T-helper 22 cell (primary cell): ENCODE data around the gene SHQ1.
"Not testable (repeated sequence)": the region's sequence is repeated elsewhere in the genome, so short reads cannot be mapped to it uniquely, and the experiment has no call there.

Source experiments
- DNase-seq: peaks from one replicate; pipeline ENCODE4 v3.0.0-alpha.2; 2020; ENCODE audit warnings: low read depth

Gene SHQ1

GRCh38 chr3:72748659-72749058 is 99.6 kb downstream of the SHQ1 start:
- no peak for DNase-seq

DNA sequence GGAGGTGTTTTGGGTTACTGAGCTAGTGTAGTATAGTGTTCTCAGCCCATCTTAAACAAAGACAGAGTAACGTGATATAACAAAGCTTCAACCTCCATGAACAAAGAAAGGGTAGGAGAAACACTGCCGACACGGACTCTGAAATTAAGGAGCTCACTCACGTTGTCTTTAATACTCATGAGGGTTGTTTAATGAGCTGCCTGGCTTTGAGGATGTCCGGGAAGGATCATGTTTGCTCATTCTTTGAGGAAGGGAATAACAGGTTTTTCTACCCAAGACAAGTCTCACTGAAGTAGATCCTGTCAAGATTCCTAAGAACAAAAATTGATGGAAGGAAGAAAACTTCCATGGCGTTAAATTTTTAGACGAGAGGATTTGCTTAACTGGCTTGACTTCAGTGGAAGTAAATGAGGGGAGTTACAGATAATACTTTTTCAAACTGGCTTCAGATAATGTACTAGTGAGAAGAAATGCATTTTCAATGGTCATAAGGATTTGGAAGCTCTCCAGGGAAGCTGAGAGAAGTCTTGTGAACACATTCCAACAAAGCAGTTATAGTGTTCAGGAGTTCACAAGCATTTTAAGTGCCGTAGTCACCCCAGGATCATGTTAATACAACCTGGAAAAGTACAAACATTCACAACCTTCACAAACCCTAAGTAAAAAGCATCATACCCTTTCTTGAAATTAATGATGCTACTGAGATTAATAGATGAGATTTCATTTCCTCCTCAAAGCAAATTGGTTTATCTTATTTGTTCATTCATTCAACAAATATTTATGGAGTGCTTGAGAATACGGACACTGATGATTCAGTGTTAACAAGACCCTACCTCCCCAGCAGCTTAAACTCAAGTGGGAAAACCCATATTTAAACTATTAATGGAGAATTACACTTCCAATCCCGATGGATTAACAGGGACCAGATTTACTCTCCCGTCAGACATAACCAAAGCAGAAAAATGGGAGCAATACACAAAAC is 101.5 kb downstream of the SHQ1 start:
- no peak for DNase-seq

DNA sequence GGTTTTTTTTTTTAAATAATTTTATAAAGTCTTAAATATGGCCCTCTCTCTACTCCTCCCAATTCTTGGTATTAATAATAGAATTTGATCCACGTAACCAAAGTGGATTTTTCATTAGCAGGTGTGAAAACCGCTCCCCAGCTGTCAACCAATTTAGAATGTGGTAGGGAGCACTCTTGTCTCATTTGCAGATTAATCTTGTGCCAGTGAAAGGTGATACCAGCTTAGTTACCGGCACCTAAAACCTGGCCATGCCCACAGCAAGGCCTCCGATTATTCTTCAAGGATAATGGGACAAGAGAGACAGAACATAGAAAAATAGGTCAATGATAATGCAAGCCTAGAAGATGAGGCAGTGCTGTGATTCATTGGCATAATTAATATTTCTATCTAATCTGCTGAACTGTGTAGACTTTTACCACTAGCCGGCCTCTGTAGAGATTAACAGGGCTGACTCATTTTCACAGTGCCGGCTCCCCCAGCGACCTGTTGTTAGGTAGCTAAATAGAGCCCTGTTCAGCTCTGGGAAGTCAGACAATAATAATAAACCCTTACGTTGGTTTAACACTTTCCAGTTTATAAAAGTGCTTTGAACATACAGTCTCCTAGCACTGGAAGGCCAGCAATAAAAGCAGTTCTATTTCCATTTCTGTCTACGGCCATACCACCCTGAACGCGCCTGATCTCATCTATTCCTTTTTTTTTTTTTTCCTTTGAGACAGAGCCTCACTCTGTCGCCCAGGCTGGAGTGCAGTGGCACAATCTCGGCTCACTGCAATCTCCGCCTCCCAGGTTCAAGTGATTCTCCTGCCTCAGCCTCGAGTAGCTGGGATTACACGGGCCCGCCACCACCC is 102.9 kb downstream of the SHQ1 start:
- no peak for DNase-seq

- DNase-seq = no peak
Observed at GRCh38 chr3:72744330-72744729, 103.9 kb downstream of the SHQ1 start.

DNA sequence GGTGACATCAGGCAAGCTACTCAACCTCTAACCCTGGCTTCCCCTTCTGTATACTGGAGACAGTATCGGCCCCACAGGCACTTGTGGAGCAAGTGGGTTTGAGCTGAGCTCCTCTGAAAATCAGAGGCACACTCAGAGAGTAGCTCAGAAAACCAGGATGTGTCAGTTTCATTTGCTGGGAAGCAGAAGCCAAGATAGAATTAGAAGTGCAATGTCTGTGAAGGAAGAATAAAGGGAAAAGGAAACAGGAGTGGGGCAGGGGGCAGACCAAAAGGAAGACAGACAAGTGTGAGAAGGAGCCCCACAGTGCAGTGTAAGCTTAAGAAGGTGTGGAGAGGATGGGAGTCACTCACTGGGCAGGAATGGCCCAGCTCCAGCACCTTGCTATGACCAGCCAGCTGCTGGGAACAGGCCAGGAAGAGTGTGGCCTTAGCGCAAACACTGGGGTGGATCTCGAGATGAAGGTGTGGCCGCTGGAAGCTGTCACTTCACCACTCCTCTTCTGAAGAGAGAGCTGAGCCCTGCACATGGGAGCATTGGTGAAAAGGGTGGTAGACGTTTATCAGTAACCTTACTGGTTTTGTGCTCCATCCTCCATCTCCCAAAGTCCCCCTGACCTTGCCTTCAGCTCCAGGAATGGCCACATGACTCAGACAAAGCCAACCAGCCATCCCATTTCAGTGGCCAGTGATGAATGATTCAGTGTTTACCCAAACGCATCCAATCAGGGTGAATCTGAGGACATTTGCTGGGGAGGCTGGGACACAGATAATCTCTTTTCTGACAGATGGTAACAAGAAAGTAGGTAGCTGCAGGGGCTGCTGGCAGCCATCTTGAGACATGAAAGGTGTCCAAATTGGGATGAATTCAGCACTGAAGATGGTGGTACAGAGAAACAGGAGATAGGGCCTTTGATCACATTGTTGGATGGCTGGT is 108.4 kb downstream of the SHQ1 start:
- no peak for DNase-seq

- DNase-seq = peak; percentile 65
Observed at GRCh38 chr3:72738752-72739530, 109.3 kb downstream of the SHQ1 start.

GRCh38 chr3:72735072-72735471 is 113.2 kb downstream of the SHQ1 start:
- not testable (repeated sequence) for DNase-seq

DNA sequence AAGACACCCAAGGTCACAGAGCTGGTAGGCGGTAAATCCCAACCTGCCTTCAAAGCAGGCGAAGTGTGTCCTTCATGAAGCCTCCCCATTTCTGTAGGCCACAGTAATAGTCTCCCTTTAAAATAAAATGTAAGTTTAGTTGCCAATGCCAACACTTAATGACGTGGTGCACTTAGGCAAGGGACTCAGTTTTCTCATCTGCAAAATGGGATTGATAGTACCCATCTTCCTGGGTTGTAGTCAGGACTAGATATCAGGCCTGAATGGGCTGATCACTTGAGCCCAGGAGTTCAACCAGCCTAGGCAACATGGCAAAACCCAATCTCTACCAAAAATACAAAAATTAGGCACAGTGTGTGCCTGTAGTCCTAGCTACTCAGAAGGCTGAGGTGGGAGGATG is 114.6 kb downstream of the SHQ1 start:
- no peak for DNase-seq

DNA sequence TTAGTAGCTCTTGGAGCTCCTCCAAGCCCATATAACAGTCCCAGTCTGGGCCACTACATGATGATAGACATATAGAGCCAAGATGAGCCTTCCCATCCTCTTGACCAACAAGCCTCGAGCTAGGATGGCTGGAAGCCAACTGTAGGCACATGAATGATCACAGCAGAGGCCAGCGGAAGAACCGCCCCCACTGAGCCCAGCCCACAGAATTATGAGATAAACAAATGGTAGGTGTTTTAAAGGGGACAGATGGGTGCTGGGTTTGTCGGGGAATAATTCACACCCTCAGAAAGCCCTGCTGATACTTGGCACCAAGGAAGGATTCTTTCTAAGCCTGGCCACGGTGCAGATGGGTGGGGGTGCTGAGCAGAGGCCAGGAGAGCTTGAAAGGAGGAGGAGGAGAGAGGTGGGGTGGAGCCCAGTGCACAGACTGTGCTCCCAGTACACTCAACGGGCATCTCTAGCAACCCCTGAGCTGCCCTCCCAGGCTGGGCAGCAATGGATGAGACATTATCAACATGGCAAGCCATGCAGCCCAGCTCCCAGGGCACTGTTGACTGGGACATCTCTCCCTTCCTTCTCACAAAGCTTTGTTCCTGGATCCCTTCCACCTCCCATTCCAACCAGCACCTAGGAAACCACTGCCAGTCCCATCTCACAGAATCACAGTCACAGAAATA is 115.4 kb downstream of the SHQ1 start:
- not testable (repeated sequence) for DNase-seq

DNA sequence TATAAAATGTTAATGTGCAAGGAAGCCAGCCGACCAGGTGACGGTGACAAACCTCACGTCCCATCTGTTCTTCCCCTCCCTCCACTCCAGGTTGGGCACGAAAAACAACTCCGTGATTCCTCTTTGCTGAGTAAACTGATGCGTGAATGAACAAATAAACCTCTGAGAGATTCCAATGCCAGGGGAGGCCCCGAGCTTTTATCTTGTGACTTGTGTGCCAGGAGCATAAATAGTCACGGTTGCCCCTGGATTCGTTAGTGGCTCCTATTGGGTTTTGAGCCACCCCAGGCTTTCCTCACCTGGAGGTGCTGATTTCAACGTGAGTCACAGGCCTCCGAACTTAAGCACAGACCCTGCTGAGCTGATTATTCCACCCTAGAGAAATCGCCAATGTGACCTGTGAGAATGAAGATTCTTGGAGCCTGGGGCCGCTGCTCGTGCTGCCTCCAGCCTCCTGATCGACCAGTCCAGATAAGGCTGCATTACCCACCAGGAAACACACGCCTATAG is 119.2 kb downstream of the SHQ1 start:
- DNase-seq = no peak

- DNase-seq = no peak
Observed at GRCh38 chr3:72728329-72728889, 119.8 kb downstream of the SHQ1 start.

DNA sequence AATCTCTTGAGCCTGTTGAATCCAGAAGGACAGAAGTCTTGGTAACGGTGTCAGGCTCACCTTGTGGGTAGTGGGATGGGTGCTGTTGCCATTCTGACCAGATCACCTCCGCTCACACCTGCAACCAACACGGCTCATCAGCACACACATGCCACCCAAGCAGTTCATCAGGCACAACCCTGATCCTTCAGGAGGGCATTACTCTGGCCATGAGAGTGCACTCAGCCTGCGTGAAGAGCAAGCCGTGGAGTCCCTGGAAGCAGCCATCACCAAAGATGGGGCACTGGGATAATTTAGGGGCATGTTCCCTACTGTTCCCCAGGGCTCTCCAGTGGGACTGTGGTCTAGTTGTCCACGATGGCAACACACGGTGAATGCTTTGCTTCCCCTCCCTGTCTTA is 120.5 kb downstream of the SHQ1 start:
- no peak for DNase-seq

GRCh38 chr3:72727172-72727571 is 121.1 kb downstream of the SHQ1 start:
- no peak for DNase-seq

DNA sequence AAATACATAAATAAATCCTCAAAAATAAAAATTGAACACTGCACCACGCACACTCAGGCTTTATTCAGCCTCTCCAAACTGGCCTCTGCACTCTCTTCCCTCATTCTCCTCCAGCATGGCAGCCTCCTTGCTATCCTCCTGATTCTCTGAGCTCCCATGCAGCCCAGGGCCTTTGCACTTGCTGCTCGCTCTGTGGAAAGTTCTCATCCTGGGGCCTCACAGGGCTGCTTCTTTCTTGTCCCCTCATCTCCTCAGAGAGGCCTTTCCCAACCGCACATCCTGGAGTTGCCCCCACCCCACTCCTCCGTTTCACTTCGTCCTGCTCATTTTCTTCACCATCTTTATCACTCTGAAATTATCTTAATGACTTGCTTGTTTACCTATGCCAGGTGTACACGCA is 123.0 kb downstream of the SHQ1 start:
- DNase-seq = no peak

- DNase-seq = no peak
Observed at GRCh38 chr3:72724070-72724469, 124.2 kb downstream of the SHQ1 start.

DNA sequence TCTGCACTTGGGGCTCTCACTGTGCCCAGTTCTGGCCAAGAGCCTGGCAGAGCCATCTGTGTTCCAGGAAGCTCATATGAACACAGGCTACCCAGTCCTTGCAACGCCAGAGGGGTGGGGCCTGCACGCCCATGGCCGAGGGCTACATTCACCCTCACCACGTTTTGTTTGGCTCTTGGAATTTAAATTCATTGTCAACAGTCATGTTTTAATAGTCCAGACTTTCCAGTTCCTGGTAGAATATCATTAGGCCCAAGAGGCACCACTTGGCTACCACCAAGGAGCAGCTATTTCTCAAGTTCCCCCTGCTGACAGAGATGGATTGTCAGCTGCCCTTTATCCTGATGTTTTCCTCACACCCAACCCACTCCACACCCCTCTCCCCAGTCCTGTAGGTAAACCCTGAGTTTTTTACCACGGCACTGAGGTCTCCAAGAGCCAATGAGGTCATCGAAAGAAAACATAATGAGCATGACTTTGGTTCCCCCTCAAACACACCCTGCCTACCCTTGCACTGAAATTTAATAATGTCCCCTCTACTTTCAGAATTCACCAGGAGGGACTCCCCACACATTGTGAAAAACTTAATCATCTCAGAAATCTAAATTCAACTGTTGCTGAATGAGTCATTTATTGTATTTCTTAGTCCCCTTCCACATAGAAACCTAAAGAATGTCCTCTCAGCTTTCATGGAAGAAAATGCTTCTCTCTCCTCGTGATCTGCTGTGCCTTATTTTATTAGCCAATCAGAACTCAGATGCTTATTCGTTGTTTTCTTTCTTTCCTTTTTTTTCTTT is 125.1 kb downstream of the SHQ1 start:
- no peak for DNase-seq

GRCh38 chr3:72721683-72722381 is 126.4 kb downstream of the SHQ1 start:
- DNase-seq = no peak

DNA sequence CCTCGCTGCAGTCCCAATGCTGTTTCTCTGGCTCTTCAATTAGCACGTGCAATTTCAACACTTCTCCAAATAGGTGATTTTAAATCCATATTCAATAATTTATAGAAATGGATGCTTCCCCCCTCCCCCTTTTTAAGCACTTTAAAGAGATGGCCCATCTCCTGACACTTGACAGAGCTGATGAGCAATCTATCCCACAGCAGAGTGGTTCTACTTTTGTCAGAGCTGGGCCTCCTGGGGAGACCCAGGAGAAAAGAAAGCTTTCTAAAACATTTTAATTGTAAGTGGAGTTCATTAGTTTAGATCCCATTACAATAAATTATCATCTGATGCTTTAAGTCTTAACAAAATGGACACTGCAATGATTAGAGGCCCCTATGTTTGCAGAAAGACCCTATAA is 127.7 kb downstream of the SHQ1 start:
- no peak for DNase-seq
